ENCODE measurements around the gene CEP68.

- TF ChIP-seq POLR2A (IDR thresholded peaks at IDR 0.05) (no peak), CTCF (IDR thresholded peaks at IDR 0.05) (no peak)
Measured at GRCh38 chr2:65026154-65026553, 30.1 kb upstream of the CEP68 start.
